D721Med (cell line): ENCODE results near the gene PRLH.
"Not testable (repeated sequence)": the region's sequence is repeated elsewhere in the genome, so short reads cannot be mapped to it uniquely, and the experiment has no call there.

ENCODE experiments used
- DNase-seq: peaks from one replicate; pipeline ENCODE4 v3.0.0; 2011; ENCODE audit warnings: low spot score; ENCODE audit not compliant: insufficient read length
- FAIRE-seq: peaks from 2 replicates; lab custom pipeline; 2011; peaks lifted over from hg19 to GRCh38; lab: Jason Lieb, UNC
- CTCF ChIP-seq: IDR thresholded peaks from 2 replicates; pipeline ENCODE4 v1.5.1; 2012; ENCODE audit warnings: mild to moderate bottlenecking, control low read depth; ENCODE audit not compliant: insufficient read depth; ENCODE audit errors: missing control alignments

The PRLH gene

DNA sequence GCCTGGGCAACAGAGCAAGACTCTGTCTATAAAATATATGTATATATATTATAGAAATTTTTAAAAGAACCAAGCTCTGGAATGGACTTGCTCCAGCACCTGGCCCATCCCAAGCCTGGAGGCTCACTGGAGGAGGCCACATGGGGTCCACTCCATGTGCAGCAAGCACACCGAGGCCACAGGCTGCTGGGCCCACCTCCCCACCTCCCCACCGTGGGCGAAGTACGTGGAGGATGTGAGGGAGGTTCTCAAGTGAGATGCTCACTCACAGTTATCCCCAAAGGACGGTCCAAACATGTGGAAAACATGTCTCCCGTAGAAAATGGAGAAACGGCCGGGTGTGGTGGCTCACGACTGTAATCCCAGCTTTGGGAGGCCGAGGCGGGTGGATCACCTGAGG lies 38.0 kb downstream of the PRLH start:
- no peak for TF ChIP-seq CTCF
- DNase-seq (no peak), FAIRE-seq (no peak)

DNA sequence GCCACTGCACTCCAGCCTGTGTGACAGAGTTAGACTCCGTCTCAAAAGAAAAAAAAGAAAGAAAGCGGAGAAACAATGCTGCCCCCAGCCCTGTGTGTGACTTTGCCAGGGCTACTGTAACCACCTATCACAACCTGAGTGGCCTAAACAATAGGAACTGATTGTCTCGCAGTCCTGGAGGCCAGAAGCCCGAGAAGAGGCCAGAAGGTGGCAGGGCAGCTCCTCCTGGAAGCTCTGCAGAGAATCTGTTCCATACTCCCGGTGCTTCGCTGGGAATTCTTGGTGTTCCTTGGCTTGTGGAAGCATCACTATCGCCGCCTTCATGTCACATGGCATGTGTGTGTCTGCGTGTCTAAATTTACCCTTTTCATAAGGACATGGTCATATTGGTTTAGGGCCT lies 38.6 kb downstream of the PRLH start:
- no peak for FAIRE-seq
- peak; percentile 2 for TF ChIP-seq CTCF
- DNase-seq, result no peak

DNA sequence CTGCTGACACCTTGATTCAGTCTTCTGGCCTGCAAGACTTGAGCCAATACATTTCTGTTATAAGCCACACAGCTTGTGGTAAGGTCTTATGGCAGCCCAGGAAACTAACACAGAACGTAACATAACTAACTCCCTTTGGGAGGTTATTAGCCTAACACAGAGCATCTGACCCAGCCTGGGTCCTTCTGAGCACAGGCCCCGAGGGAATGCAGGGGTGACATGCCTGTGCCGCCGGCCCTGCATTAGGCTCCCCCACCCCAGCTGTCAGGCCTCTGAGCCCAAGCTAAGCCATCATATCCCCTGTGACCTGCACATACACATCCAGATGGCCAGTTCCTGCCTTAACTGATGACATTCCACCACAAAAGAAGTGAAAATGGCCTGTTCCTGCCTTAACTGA lies 40.1 kb downstream of the PRLH start:
- DNase-seq, result peak; percentile 62
- not testable (repeated sequence) for FAIRE-seq

- no peak for DNase-seq
- TF ChIP-seq CTCF, result no peak
- no peak for FAIRE-seq
These were observed 46.4 kb downstream of the PRLH start for GRCh38 chr2:237612527-237613357.

GRCh38 chr2:237613679-237614078 lies 47.3 kb downstream of the PRLH start:
- DNase-seq (no peak), FAIRE-seq (no peak)
- no peak for TF ChIP-seq CTCF

GRCh38 chr2:237614151-237614720 lies 47.9 kb downstream of the PRLH start:
- no peak for TF ChIP-seq CTCF
- FAIRE-seq, result no peak
- no peak for DNase-seq

GRCh38 chr2:237615631-237616249 lies 49.4 kb downstream of the PRLH start:
- TF ChIP-seq CTCF, result no peak
- DNase-seq, result no peak
- FAIRE-seq, result no peak
